H9 (cell line): ENCODE data around the gene ADAMTS18. TPM values are rescaled to one million over a fixed set of nuclear protein-coding genes. Genes with fewer than 3 reads are reported as not detected.

ENCODE experiments used
- DNase-seq: peaks from one replicate; pipeline ENCODE4 v3.0.0-alpha.2; 2017
- H2AFZ ChIP-seq: one replicate; pipeline ENCODE4 v1.6.1; 2013; ENCODE audit warnings: mild to moderate bottlenecking, low read length, control low read depth, moderate library complexity
- H2AK5ac ChIP-seq: 2 replicates; pipeline ENCODE4 v1.6.1; 2013; ENCODE audit warnings: low read length, control low read depth, mixed read lengths; ENCODE audit not compliant: insufficient read length
- H2BK120ac ChIP-seq: one replicate; pipeline ENCODE4 v1.6.1; 2013; ENCODE audit warnings: low read depth, mild to moderate bottlenecking, low read length, control low read depth, inconsistent platforms; ENCODE audit not compliant: poor library complexity, severe bottlenecking
- H2BK12ac ChIP-seq: 2 replicates; pipeline ENCODE4 v1.6.1; 2013; ENCODE audit warnings: low read length, control low read depth, mixed read lengths, low read depth; ENCODE audit not compliant: insufficient read length
- H2BK15ac ChIP-seq: 2 replicates; pipeline ENCODE4 v1.6.1; 2013; ENCODE audit warnings: low read depth, low read length, control low read depth
- H2BK20ac ChIP-seq: one replicate; pipeline ENCODE4 v1.6.1; 2013; ENCODE audit warnings: low read depth, mild to moderate bottlenecking, low read length, control low read depth, inconsistent platforms; ENCODE audit not compliant: poor library complexity, severe bottlenecking
- H2BK5ac ChIP-seq: 2 replicates; pipeline ENCODE4 v1.6.1; 2013; ENCODE audit warnings: low read length, control low read depth, mixed read lengths; ENCODE audit not compliant: insufficient read length
- H3K14ac ChIP-seq: 2 replicates; pipeline ENCODE4 v1.6.1; 2013; ENCODE audit warnings: low read length, control low read depth; ENCODE audit not compliant: insufficient read depth
- H3K18ac ChIP-seq: 2 replicates; pipeline ENCODE4 v1.6.1; 2013; ENCODE audit warnings: low read depth, mild to moderate bottlenecking, mixed read lengths, low read length, control low read depth; ENCODE audit not compliant: insufficient read length
- H3K23ac ChIP-seq: 2 replicates; pipeline ENCODE4 v1.6.1; 2013; ENCODE audit warnings: low read length, control low read depth, mixed read lengths, low read depth; ENCODE audit not compliant: insufficient read length
- H3K23me2 ChIP-seq: 2 replicates; pipeline ENCODE4 v1.6.1; 2013; ENCODE audit warnings: low read depth, mild to moderate bottlenecking, mixed read lengths, low read length, control low read depth; ENCODE audit not compliant: insufficient read length, poor library complexity, severe bottlenecking
- H3K27ac ChIP-seq: 2 replicates; pipeline ENCODE4 v1.5.1; 2013; ENCODE audit warnings: low read length, control low read depth, mixed read lengths, low read depth; ENCODE audit not compliant: insufficient read length
- H3K27me3 ChIP-seq: 2 replicates; pipeline ENCODE4 v1.6.1; 2013; ENCODE audit warnings: low read length, control low read depth, inconsistent platforms; ENCODE audit not compliant: insufficient read depth
- H3K4ac ChIP-seq: 2 replicates; pipeline ENCODE4 v1.6.1; 2013; ENCODE audit warnings: low read depth, mild to moderate bottlenecking, control low read depth, inconsistent platforms, low read length, moderate library complexity
- H3K4me1 ChIP-seq: 2 replicates; pipeline ENCODE4 v1.6.1; 2013; ENCODE audit warnings: low read length, control low read depth, inconsistent platforms; ENCODE audit not compliant: insufficient read depth
- H3K4me2 ChIP-seq: 2 replicates; pipeline ENCODE4 v1.6.1; 2013; ENCODE audit warnings: low read length, control low read depth, mixed read lengths; ENCODE audit not compliant: insufficient read length, insufficient read depth
- H3K56ac ChIP-seq: 2 replicates; pipeline ENCODE4 v1.6.1; 2013; ENCODE audit warnings: low read depth, mild to moderate bottlenecking, mixed read lengths, low read length, control low read depth; ENCODE audit not compliant: insufficient read length
- H3K79me1 ChIP-seq: 2 replicates; pipeline ENCODE4 v1.6.1; 2013; ENCODE audit warnings: low read depth, mild to moderate bottlenecking, moderate library complexity, low read length, control low read depth, inconsistent platforms; ENCODE audit not compliant: insufficient read depth, poor library complexity, severe bottlenecking
- H3K79me2 ChIP-seq: 2 replicates; pipeline ENCODE4 v1.6.1; 2013; ENCODE audit warnings: low read length, control low read depth, inconsistent platforms; ENCODE audit not compliant: insufficient read depth
- H3K9ac ChIP-seq: 2 replicates; pipeline ENCODE4 v1.6.1; 2013; ENCODE audit warnings: low read length, control low read depth, mixed read lengths; ENCODE audit not compliant: insufficient read length; ENCODE audit errors: extremely low read depth
- H3K9me3 ChIP-seq: one replicate; pipeline ENCODE4 v1.6.1; 2013; ENCODE audit warnings: low read depth, low read length, inconsistent platforms; ENCODE audit not compliant: control insufficient read depth
- H3T11ph ChIP-seq: one replicate; pipeline ENCODE4 v1.6.1; 2013; ENCODE audit warnings: mild to moderate bottlenecking, low read length, control low read depth, inconsistent platforms
- H4K20me1 ChIP-seq: one replicate; pipeline ENCODE4 v1.6.1; 2013; ENCODE audit not compliant: control insufficient read depth, insufficient read length, insufficient read depth
- H4K5ac ChIP-seq: 2 replicates; pipeline ENCODE4 v1.6.1; 2013; ENCODE audit warnings: low read depth, mild to moderate bottlenecking, mixed read lengths, low read length, control low read depth; ENCODE audit not compliant: insufficient read length
- H4K8ac ChIP-seq: replicated peaks from 2 replicates; pipeline ENCODE4 v1.6.1; 2013; ENCODE audit warnings: low read length, control low read depth, mixed read lengths, low read depth; ENCODE audit not compliant: insufficient read length
- H4K91ac ChIP-seq: 2 replicates; pipeline ENCODE4 v1.6.1; 2013; ENCODE audit warnings: low read depth, mild to moderate bottlenecking, moderate library complexity, mixed read lengths, low read length, control low read depth; ENCODE audit not compliant: insufficient read length
- H3K27ac Mint-ChIP-seq, 3 experiments: 2 replicates in 2 of 3; 3 replicates in 1 of 3; pipeline ENCODE4 v1.8.0; 2020 to 2021; ENCODE audit warnings: mixed read lengths in 3 of 3, mild to moderate bottlenecking in 1 of 3, moderate library complexity in 1 of 3
- H3K27me3 Mint-ChIP-seq: 2 replicates; pipeline ENCODE4 v1.8.0; 2021; ENCODE audit warnings: low read depth, mild to moderate bottlenecking, moderate library complexity, mixed read lengths
- H3K36me3 Mint-ChIP-seq, 3 experiments: 2 replicates in 2 of 3; 3 replicates in 1 of 3; pipeline ENCODE4 v1.8.0; 2020 to 2021; ENCODE audit warnings: low read depth in 3 of 3, mixed read lengths in 3 of 3; ENCODE audit not compliant: insufficient read depth in 1 of 3
- H3K4me1 Mint-ChIP-seq, 2 experiments: 2 replicates each; pipeline ENCODE4 v1.8.0; 2020; ENCODE audit warnings: mixed read lengths in 2 of 2
- H3K4me3 Mint-ChIP-seq, 2 experiments: 2 replicates in 1 of 2; 3 replicates in 1 of 2; pipeline ENCODE4 v1.8.0; 2020 to 2021; ENCODE audit warnings: mild to moderate bottlenecking in 2 of 2, mixed read lengths in 2 of 2, moderate library complexity in 1 of 2
- H3K9me3 Mint-ChIP-seq, 2 experiments: 2 replicates in 1 of 2; 3 replicates in 1 of 2; pipeline ENCODE4 v1.8.0; 2020; ENCODE audit warnings: mild to moderate bottlenecking in 2 of 2, mixed read lengths in 2 of 2, moderate library complexity in 1 of 2
- WGBS: extraction: QIAGEN DNeasy Blood & Tissue Kit; methylation state at CpG from one replicate; pipeline ENCODE4 v1.1.7; 2013; ENCODE audit warnings: missing lambda C conversion rate, low lambda C conversion rate, mixed read lengths; ENCODE audit not compliant: insufficient read length; ENCODE audit errors: extremely low coverage; 5-methylcytosine and 5-hydroxymethylcytosine counted together
- total RNA-seq: library from RNA; stranded (reverse); gene quantifications from 2 replicates; pipeline ENCODE4 v1.2.1, GENCODE V29; 2021
- TF ChIP-seq, protein P1 (sequence below): fragments of 200-600 bp; sonication (generic); conservative IDR thresholded peaks from 3 replicates; pipeline ENCODE4 v1.8.0; 2021; ENCODE audit warnings: antibody characterized with exemption, mild to moderate bottlenecking

ADAMTS18 gene
- total RNA-seq, 1 experiment from 2014 or later: 0.07 TPM

GRCh38 chr16:77330332-77331042 is 104.3 kb downstream of the ADAMTS18 start:
- Histone ChIP-seq H2BK20ac (no peak overlapping the region), H3K4me2 (no peak overlapping the region)

More at GRCh38 chr16:77330332-77331042, 104.3 kb downstream of the ADAMTS18 start:
- no peak overlapping the region for H3K14ac ChIP-seq
- H3T11ph ChIP-seq: no peak overlapping the region
- H4K20me1 ChIP-seq: no peaks in the 10 kb centered on the region
- Mint-ChIP-seq H3K9me3 (no peaks in the 10 kb centered on the region), H3K27me3 (no peaks in the 10 kb centered on the region; the same call in 1 of the 2 replicates), H3K36me3 (no peaks in the 10 kb centered on the region), H3K4me1 (peaks cover 11 to 21% of the 10 kb centered on the region in 2 experiments), H3K4me3 (no peak overlapping the region), H3K27ac (no peak overlapping the region)
- no peak overlapping the region for H3K4ac ChIP-seq
- H2BK12ac ChIP-seq: no peak overlapping the region
- no peaks in the 10 kb centered on the region for H3K9me3 ChIP-seq
- H3K9ac ChIP-seq: no peak overlapping the region
- DNase-seq: no peak
- H2AFZ ChIP-seq: no peak overlapping the region
- no peak overlapping the region for H2AK5ac ChIP-seq
- H3K56ac ChIP-seq: no peak overlapping the region
- no peak overlapping the region for H3K27ac ChIP-seq
- no peak overlapping the region for H2BK15ac ChIP-seq
- H3K27me3 ChIP-seq: no peaks in the 10 kb centered on the region
- H3K4me1 ChIP-seq: no peaks in the 10 kb centered on the region
- H4K5ac ChIP-seq: no peak overlapping the region
- H3K23ac ChIP-seq: no peak overlapping the region
- WGBS: no CpG with 5 or more reads among the region's 5 CpGs
- no peak overlapping the region for H4K91ac ChIP-seq
- H2BK5ac ChIP-seq: no peak overlapping the region
- H3K79me1 ChIP-seq: no peaks in the 10 kb centered on the region
- TF ChIP-seq, protein P1, sequence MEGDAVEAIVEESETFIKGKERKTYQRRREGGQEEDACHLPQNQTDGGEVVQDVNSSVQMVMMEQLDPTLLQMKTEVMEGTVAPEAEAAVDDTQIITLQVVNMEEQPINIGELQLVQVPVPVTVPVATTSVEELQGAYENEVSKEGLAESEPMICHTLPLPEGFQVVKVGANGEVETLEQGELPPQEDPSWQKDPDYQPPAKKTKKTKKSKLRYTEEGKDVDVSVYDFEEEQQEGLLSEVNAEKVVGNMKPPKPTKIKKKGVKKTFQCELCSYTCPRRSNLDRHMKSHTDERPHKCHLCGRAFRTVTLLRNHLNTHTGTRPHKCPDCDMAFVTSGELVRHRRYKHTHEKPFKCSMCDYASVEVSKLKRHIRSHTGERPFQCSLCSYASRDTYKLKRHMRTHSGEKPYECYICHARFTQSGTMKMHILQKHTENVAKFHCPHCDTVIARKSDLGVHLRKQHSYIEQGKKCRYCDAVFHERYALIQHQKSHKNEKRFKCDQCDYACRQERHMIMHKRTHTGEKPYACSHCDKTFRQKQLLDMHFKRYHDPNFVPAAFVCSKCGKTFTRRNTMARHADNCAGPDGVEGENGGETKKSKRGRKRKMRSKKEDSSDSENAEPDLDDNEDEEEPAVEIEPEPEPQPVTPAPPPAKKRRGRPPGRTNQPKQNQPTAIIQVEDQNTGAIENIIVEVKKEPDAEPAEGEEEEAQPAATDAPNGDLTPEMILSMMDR: no peak
- no peak overlapping the region for H4K8ac ChIP-seq
- H3K18ac ChIP-seq: no peak overlapping the region
- no peaks in the 10 kb centered on the region for H3K23me2 ChIP-seq
- no peak overlapping the region for H2BK120ac ChIP-seq
- H3K79me2 ChIP-seq: no peaks in the 10 kb centered on the region
